Kidney glomerular epithelial cell (primary cell): Measurements from ENCODE around the gene DSCAML1.

Experiments used
- DNase-seq: peaks from one replicate; lab custom pipeline; 2025; lab: John Stamatoyannopoulos, UW

Gene DSCAML1

GRCh38 chr11:117548876-117549275 is 248.1 kb downstream of the DSCAML1 start:
- no peak for DNase-seq

- no peak for DNase-seq
Measured at GRCh38 chr11:117547946-117548345, 249.1 kb downstream of the DSCAML1 start.

- no peak for DNase-seq
Measured at GRCh38 chr11:117547195-117547850, 249.7 kb downstream of the DSCAML1 start.

- no peak for DNase-seq
Measured at GRCh38 chr11:117546431-117547194, 250.4 kb downstream of the DSCAML1 start.

- DNase-seq = no peak
Measured at GRCh38 chr11:117545706-117546105, 251.3 kb downstream of the DSCAML1 start.

- DNase-seq = no peak
Measured at GRCh38 chr11:117544130-117544800, 252.8 kb downstream of the DSCAML1 start.

GRCh38 chr11:117541211-117541610 is 255.8 kb downstream of the DSCAML1 start:
- DNase-seq = no peak

GRCh38 chr11:117538263-117539135 is 258.5 kb downstream of the DSCAML1 start:
- DNase-seq = no peak

- DNase-seq = no peak
Measured at GRCh38 chr11:117535850-117536411, 261.1 kb downstream of the DSCAML1 start.

GRCh38 chr11:117535201-117535849 is 261.7 kb downstream of the DSCAML1 start:
- DNase-seq = no peak

GRCh38 chr11:117532568-117532967 is 264.4 kb downstream of the DSCAML1 start:
- DNase-seq = no peak

- DNase-seq = no peak
Measured at GRCh38 chr11:117529816-117530215, 267.2 kb downstream of the DSCAML1 start.

- no peak for DNase-seq
Measured at GRCh38 chr11:117528097-117528721, 268.8 kb downstream of the DSCAML1 start.

GRCh38 chr11:117527271-117527670 is 269.7 kb downstream of the DSCAML1 start:
- DNase-seq = no peak

- DNase-seq = no peak
Measured at GRCh38 chr11:117525866-117526542, 271.0 kb downstream of the DSCAML1 start.

GRCh38 chr11:117524468-117525183 is 272.4 kb downstream of the DSCAML1 start:
- no peak for DNase-seq

- DNase-seq = peak; percentile 74
Measured at GRCh38 chr11:117523680-117524079, 273.3 kb downstream of the DSCAML1 start.

GRCh38 chr11:117521974-117522373 is 275.0 kb downstream of the DSCAML1 start:
- no peak for DNase-seq

- no peak for DNase-seq
Measured at GRCh38 chr11:117520966-117521365, 276.1 kb downstream of the DSCAML1 start.
